EH (cell line): ENCODE results near the gene SLC25A47.
A peak's percentile ranks its signal among the peaks of the same experiment; 100 is the strongest.
"Not testable (repeated sequence)": the region's sequence is repeated elsewhere in the genome, so short reads cannot be mapped to it uniquely, and the experiment has no call there.

Source experiments
- DNase-seq: peaks from one replicate; pipeline ENCODE4 v3.0.0-alpha.2; 2015; ENCODE audit warnings: low read depth

The SLC25A47 gene

GRCh38 chr14:100325231-100325632, 2.1 kb downstream of the SLC25A47 start:
- DNase-seq: no peak

GRCh38 chr14:100325958-100326357, 2.8 kb downstream of the SLC25A47 start:
- no peak for DNase-seq

DNA sequence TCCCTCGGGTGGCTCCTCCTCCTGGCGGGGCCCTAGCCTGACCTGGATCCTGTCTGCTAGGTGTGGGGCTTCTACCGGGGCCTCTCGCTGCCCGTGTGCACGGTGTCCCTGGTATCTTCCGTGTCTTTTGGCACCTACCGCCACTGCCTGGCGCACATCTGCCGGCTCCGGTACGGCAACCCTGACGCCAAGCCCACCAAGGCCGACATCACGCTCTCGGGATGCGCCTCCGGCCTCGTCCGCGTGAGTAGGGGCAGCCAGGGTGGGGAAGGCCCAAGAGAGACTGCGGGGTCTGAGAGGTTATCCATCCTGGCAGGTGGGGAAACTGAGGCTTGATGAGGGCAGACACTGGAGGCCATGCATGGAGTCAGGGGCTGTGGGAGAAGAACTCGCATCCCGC, 4.0 kb downstream of the SLC25A47 start:
- no peak for DNase-seq

- DNase-seq: no peak
These were observed 5.5 kb downstream of the SLC25A47 start for GRCh38 chr14:100328495-100329163.

DNA sequence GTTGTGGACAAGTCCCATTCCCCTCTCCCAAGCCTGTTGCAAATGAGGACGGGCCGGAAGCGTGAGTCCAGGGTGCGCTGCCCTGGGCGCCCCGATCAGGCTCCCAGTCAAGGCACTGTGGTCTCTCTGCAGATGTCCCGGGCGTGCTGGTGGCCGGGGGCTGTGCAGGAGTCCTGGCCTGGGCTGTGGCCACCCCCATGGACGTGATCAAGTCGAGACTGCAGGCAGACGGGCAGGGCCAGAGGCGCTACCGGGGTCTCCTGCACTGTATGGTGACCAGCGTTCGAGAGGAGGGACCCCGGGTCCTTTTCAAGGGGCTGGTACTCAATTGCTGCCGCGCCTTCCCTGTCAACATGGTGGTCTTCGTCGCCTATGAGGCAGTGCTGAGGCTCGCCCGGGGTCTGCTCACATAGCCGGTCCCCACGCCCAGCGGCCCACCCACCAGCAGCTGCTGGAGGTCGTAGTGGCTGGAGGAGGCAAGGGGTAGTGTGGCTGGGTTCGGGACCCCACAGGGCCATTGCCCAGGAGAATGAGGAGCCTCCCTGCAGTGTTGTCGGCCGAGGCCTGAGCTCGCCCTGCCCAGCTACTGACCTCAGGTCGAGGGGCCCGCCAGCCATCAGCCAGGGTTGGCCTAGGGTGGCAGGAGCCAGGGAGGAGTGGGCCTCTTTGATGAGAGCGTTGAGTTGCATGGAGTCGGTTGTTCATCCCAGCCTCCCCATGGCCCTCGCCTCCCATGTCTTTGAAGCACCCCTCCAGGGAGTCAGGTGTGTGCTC, 6.3 kb downstream of the SLC25A47 start:
- no peak for DNase-seq

GRCh38 chr14:100330007-100330344, 6.8 kb downstream of the SLC25A47 start:
- DNase-seq: no peak

- no peak for DNase-seq
These were observed 7.3 kb downstream of the SLC25A47 start for GRCh38 chr14:100330388-100330931.

DNA sequence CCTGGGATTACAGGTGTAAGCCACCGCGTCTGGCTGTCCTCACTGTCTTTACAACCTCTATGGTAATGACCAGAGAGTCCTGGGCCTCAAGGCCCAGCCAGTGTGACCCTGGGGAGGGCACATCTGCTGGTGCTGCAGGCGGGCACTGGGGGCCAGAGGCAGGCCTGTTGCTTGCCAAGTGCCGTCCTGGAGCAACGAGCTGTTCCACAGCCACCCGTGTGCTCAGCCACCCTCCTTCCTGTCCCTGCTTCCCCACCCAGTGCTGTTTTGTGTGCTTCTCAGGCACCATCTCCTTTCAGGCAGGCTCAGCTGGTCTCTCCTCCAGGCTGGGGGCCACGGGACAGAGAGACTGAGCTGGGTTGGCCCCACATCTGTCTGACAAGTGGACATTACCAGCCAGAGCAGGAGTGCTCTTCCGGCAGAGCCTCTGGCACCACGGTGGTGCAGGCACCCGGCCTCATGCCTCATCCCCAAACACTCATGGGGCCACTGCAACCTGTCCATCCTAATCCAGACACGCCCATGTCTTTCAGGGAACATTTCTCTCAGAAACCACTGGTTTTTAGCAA, 9.0 kb downstream of the SLC25A47 start:
- DNase-seq: no peak

- DNase-seq: no peak
These were observed 9.7 kb downstream of the SLC25A47 start for GRCh38 chr14:100332797-100333196.

- DNase-seq: no peak
These were observed 10.2 kb downstream of the SLC25A47 start for GRCh38 chr14:100333311-100333710.

DNA sequence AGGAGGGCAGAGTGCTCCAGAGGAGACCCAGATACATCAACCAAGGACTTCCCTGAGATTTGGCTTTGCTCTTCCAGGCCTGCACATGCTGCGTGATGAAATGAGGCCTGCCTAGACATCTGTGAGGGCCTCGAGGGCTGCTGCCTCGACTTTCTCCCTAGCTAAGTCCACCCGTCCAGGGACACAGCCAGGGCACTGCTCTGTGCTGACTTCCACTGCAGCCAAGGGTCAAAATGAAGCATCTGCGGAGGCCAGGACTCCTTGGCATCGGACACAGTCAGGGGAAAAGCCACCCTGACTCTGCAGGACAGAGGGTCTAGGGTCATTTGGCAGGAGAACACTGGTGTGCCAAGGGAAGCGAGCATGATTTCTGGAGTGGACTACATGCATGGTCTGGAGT, 10.7 kb downstream of the SLC25A47 start:
- no peak for DNase-seq

DNA sequence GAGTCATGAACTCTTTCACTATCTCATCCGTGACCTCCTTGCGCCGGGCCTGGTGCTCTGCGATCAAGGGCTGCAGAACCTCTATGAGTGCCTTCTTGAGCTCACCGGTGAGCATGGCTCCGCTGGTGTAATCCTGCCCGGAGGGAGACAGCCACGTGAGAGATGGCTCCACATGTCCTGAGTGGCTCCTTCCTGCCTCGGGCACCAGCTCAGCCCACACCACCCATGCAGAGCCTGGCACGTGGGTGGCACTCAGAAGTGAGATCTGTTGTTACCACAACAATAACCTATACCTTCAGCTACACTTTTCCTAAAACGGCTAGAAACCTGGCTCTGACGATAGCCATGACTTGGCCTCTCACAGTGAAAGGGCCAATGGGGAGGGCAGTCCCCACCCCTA, 11.8 kb downstream of the SLC25A47 start:
- no peak for DNase-seq

- DNase-seq: no peak
These were observed 13.7 kb downstream of the SLC25A47 start for GRCh38 chr14:100336618-100337530.

DNA sequence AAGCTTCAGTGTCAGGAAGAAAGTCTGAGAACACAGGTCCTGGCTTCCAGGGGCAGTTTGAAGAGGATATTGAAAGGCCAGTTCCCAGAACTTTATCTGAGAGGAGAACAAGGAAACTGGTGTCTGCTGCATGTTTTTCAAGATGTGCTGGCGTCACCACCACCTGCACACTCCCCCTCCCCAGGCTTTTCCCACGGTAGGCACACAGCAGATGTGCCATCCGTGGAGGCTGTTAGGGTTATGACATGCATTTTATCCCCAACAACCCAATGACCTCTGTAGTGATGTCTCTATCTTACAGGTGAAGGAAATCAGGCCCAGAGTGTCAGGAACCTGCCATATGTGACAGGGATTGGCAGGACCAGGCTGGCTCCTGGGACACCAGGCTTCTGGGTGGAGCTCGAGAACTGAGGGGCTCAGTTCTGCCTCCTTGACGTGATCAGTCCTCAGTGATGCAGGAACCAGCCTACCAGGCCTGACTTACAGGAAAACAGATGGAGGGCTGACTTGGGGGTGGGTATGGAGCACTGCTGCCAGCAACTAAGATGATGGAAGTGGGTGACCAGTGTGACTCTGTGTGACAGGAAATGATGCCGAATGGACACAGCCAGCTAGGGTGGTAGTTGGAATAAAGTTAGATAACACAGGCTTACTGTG, 16.8 kb downstream of the SLC25A47 start:
- no peak for DNase-seq

- no peak for DNase-seq
These were observed 17.3 kb downstream of the SLC25A47 start for GRCh38 chr14:100340423-100340813.

GRCh38 chr14:100341301-100342031, 18.3 kb downstream of the SLC25A47 start:
- DNase-seq: peak; percentile 79

GRCh38 chr14:100342195-100342594, 19.1 kb downstream of the SLC25A47 start:
- no peak for DNase-seq

DNA sequence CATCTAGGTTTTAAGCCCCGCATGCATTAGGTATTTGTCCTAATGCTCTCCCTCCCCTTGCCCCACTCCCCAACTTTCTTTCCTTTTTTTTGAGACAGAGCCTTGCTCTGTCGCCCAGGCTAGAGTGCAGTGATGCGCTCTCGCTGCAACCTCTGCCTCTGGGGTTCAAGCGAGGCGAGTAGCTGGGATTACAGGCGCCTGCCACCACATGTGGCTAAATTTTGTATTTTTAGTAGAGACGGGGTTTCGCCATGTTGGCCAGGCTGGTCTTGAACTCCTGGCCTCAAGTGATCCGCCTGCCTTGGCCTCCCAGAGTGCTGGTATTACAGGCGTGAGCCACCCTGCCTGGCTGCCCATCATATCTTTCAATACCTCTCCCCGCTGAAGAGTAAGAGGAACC, 19.7 kb downstream of the SLC25A47 start:
- DNase-seq: not testable (repeated sequence)

GRCh38 chr14:100344657-100345056, 21.5 kb downstream of the SLC25A47 start:
- not testable (repeated sequence) for DNase-seq

DNA sequence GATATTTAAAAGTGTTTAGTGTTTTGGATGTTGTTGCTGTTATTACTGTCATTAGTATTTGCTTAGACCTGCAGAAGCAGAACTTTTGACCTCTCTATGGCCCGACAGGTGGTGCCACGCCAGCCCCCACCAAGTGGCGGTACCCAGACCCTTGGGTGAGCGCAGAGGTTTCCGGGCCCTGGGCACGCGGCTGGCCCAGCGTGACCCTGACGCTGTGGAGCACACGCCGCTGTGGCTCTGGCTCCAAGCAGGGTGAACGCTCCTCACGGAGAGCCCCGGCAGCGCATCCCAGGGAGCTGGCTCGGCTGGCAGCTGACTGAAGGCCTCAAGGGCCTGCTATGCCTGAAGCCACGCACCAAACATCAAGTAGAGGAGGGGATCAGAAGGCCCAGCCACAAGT, 22.6 kb downstream of the SLC25A47 start:
- DNase-seq: no peak
